Measurements from ENCODE around the gene KLHL10. TPM values are rescaled to one million over a fixed set of nuclear protein-coding genes. Genes with fewer than 3 reads are reported as not detected.

KLHL10 gene
- total RNA-seq, 1 experiment from 2014 or later = not detected

- H3K9me3 Mint-ChIP-seq (ENCODE audit: unreplicated experiment) = no peaks in the 10 kb centered on the region
- intact Hi-C loops (cut with micrococcal nuclease) = no loop called here
Observed at GRCh38 chr17:41880130-41880529, 42.5 kb downstream of the KLHL10 start.

GRCh38 chr17:41882756-41883155, 45.1 kb downstream of the KLHL10 start:
- no peaks in the 10 kb centered on the region for H3K9me3 Mint-ChIP-seq (ENCODE audit: unreplicated experiment)
- H3K4me1 Mint-ChIP-seq (ENCODE audit: insufficient read depth, unreplicated experiment) = no peaks in the 10 kb centered on the region
- intact Hi-C loops (cut with micrococcal nuclease) = no loop called here
- H3K36me3 Mint-ChIP-seq (ENCODE audit: insufficient read depth, unreplicated experiment) = peaks cover 93% of the 10 kb centered on the region
- DNase-seq (ENCODE audit: unreplicated experiment) = no peak
- no peaks in the 10 kb centered on the region for H3K27me3 Mint-ChIP-seq (ENCODE audit: insufficient read depth, unreplicated experiment)
- H3K27ac Mint-ChIP-seq (ENCODE audit: low read depth, unreplicated experiment) = no peak overlapping the region
- ChIA-PET POLR2A (interaction anchor here (0.6 kb wide), 1 partner anchor 17 kb away, joined by 5 read pairs; the partner anchor contains the start of gene KLHL11), CTCF (no interaction called here)
- no peak for TF ChIP-seq CTCF (IDR thresholded peaks at IDR 0.05; ENCODE audit: unreplicated experiment)
- no peak overlapping the region for H3K4me3 Mint-ChIP-seq (ENCODE audit: unreplicated experiment)
- no TSS peak for BruUV-seq (replicated peaks)

More at GRCh38 chr17:41880130-41880529, 42.5 kb downstream of the KLHL10 start:
- Mint-ChIP-seq H3K27ac (ENCODE audit: low read depth, unreplicated experiment) (no peak overlapping the region), H3K4me1 (ENCODE audit: insufficient read depth, unreplicated experiment) (no peaks in the 10 kb centered on the region), H3K4me3 (ENCODE audit: unreplicated experiment) (no peak overlapping the region), H3K36me3 (ENCODE audit: insufficient read depth, unreplicated experiment) (peaks cover 89% of the 10 kb centered on the region), H3K27me3 (ENCODE audit: insufficient read depth, unreplicated experiment) (no peaks in the 10 kb centered on the region)
- CTCF ChIA-PET = no interaction called here
- no peak for DNase-seq (ENCODE audit: unreplicated experiment)
- BruUV-seq (replicated peaks) = no TSS peak
- POLR2A ChIA-PET = interaction anchor here (0.9 to 1.2 kb wide), 2 partner anchors 10 to 16 kb away, joined by 3 read pairs; no protein-coding TSS in a partner anchor
- TF ChIP-seq CTCF (IDR thresholded peaks at IDR 0.05; ENCODE audit: unreplicated experiment) = no peak

- Mint-ChIP-seq H3K4me3 (ENCODE audit: unreplicated experiment) (no peak overlapping the region), H3K27ac (ENCODE audit: low read depth, unreplicated experiment) (no peak overlapping the region), H3K9me3 (ENCODE audit: unreplicated experiment) (no peaks in the 10 kb centered on the region), H3K4me1 (ENCODE audit: insufficient read depth, unreplicated experiment) (no peaks in the 10 kb centered on the region), H3K36me3 (ENCODE audit: insufficient read depth, unreplicated experiment) (peaks cover 97% of the 10 kb centered on the region), H3K27me3 (ENCODE audit: insufficient read depth, unreplicated experiment) (no peaks in the 10 kb centered on the region)
- CTCF ChIA-PET = interaction anchor here (1.4 to 1.5 kb wide), 2 partner anchors 29 to 148 kb away, joined by 3 to 5 read pairs; no protein-coding TSS in a partner anchor
- POLR2A ChIA-PET = no interaction called here
- peak; percentile 25 for TF ChIP-seq CTCF (IDR thresholded peaks at IDR 0.05; ENCODE audit: unreplicated experiment)
- BruUV-seq (replicated peaks) = no TSS peak
- DNase-seq (ENCODE audit: unreplicated experiment) = no peak
- intact Hi-C loops (cut with micrococcal nuclease) = loop anchor here (2.0 kb wide), 1 partner anchor 147 kb away; no protein-coding TSS in a partner anchor
Observed at GRCh38 chr17:41885733-41886132, 48.1 kb downstream of the KLHL10 start.

GRCh38 chr17:41888332-41888965, 50.8 kb downstream of the KLHL10 start:
- DNase-seq (ENCODE audit: unreplicated experiment) = no peak
- Mint-ChIP-seq H3K4me3 (ENCODE audit: unreplicated experiment) (no peak overlapping the region), H3K9me3 (ENCODE audit: unreplicated experiment) (no peaks in the 10 kb centered on the region), H3K27ac (ENCODE audit: low read depth, unreplicated experiment) (no peak overlapping the region), H3K27me3 (ENCODE audit: insufficient read depth, unreplicated experiment) (no peaks in the 10 kb centered on the region), H3K4me1 (ENCODE audit: insufficient read depth, unreplicated experiment) (no peaks in the 10 kb centered on the region), H3K36me3 (ENCODE audit: insufficient read depth, unreplicated experiment) (peaks cover 87% of the 10 kb centered on the region)
- ChIA-PET CTCF (no interaction called here), POLR2A (interaction anchor here (1.5 kb wide), 1 partner anchor 24 kb away, joined by 3 read pairs; no protein-coding TSS in a partner anchor)
- BruUV-seq (replicated peaks) = no TSS peak
- no peak for TF ChIP-seq CTCF (IDR thresholded peaks at IDR 0.05; ENCODE audit: unreplicated experiment)
- intact Hi-C loops (cut with micrococcal nuclease) = no loop called here
